ENCODE data around the gene SMAD2. TPM values are rescaled to one million over a fixed set of nuclear protein-coding genes. Genes with fewer than 3 reads are reported as not detected.

The SMAD2 gene
- total RNA-seq, 1 experiment from 2014 or later = 163 TPM

DNA sequence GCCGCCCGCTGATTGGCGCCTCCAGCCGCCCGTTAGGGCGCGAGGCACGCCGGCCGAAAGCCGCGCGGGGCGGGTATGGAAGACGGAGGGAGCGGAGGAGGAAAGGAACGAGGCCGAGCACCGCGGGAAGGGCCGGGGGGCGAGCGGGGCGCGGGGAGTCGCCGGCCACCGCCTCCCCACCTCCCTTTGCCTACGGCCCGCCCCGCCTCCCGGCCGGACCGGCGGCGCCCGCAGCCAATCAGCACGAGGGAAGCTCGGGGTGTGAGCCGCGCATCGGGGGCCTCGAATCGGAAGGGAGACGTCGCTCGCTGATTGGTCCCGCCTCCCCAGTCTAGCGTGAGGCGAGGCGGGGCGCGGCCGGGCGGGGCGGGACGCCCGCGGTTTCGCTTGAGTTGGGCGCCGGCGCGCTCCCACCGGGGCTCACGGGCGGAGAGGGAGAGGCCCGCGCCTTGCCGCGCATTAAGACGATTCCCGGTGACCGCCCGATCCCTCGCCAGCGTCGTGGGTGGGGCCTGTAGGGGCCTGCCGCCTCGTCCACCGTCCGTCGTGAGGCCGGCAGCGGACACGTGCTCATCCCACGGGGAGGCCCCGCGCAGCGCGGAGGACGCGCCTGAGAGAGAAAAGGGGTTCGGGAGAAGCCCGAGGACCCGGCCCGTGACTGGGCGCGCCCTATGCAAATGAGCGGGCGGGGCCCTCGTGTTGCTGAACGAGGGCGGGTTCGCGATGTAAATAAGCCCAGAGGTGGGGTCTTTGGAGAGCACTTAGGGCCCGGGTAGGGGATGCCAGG lies 665 bp upstream of the SMAD2 start:
- peak overlapping the region; percentile 64 for H3K4me2 ChIP-seq (ENCODE audit: low read depth, low read length, poor library complexity, severe bottlenecking)
- no peaks in the 10 kb centered on the region for H3K27me3 ChIP-seq (ENCODE audit: low read length)
- H3K9ac ChIP-seq (ENCODE audit: low read length) = peak overlapping the region; percentile 93
- peaks cover 29% of the 10 kb centered on the region; the same call in 1 of the 2 replicates for H4K20me1 ChIP-seq (ENCODE audit: insufficient read depth, low read depth, low read length)
- no peaks in the 10 kb centered on the region for H3K9me3 ChIP-seq (ENCODE audit: low read length)
- peak; percentile 99 for DNase-seq
- H3K9me2 ChIP-seq (replicated peaks; ENCODE audit: insufficient read depth, low read length) = no peaks in the 10 kb centered on the region
- H3K79me2 ChIP-seq (ENCODE audit: low read length) = peaks cover 42% of the 10 kb centered on the region
- no peaks in the 10 kb centered on the region for H3K36me3 ChIP-seq (ENCODE audit: insufficient read depth, low read length)
- H2AFZ ChIP-seq (ENCODE audit: low read length) = peak overlapping the region; percentile 3; the same call in 1 of the 2 replicates
- peak overlapping the region; percentile 66 for H3K4me3 ChIP-seq (ENCODE audit: low read length)
- peak overlapping the region; percentile 89 for H3K27ac ChIP-seq (ENCODE audit: low read length)
- H3K4me1 ChIP-seq (ENCODE audit: low read length) = peaks cover 59% of the 10 kb centered on the region

DNA sequence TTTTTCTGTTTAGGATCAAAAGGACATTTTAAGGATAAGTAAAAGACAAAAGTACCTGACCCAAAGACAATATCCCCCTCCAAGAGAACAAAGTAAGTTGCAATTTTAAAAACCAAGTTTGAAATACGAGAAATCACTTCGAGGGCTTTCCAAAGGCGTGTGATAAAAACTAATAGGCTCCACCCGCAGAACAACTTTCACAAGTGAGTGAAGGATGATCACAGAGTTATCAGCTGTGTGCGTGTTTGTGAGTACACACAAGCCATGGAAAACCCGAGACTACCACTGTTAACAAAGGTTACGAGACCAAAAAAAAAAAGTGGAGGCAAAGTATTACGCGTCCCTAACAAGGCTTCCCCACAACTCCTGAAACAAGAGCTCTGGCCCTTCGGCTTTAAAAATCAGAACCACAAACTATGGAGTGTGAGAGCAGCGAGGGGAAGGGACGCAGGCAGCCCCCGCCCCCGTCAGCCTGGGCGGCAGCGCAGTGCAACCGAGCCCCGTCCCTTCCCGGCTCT lies 719 bp downstream of the SMAD2 start:
- no peak overlapping the region for H2AFZ ChIP-seq (ENCODE audit: low read length)

DNA sequence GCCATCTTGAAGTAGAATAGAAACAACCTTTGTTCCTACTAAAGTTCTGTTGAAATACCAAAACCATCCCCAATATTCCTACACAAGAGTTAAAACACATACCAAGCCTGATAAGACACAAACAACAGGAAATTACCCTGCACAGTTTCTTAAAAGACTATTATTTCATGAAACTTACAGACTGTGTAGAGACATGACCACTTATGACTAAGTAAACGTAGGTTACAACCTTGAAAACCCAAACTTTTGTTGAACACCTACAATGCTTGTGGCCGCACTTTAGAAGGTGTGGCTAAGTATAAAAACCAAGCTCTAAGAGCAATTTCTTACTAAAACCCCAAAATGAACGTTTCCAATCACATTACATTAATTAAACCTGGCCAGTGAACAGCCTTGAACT lies 2.0 kb downstream of the SMAD2 start:
- no peaks in the 10 kb centered on the region for H3K36me3 ChIP-seq (ENCODE audit: insufficient read depth, low read length)
- H4K20me1 ChIP-seq (ENCODE audit: insufficient read depth, low read depth, low read length) = peaks cover 49% of the 10 kb centered on the region
- no peaks in the 10 kb centered on the region for H3K27me3 ChIP-seq (ENCODE audit: low read length)
- peaks cover 68% of the 10 kb centered on the region for H3K79me2 ChIP-seq (ENCODE audit: low read length)
- H3K4me3 ChIP-seq (ENCODE audit: low read length) = peak overlapping the region; percentile 94
- no peaks in the 10 kb centered on the region for H3K9me3 ChIP-seq (ENCODE audit: low read length)
- H3K4me2 ChIP-seq (ENCODE audit: low read depth, low read length, poor library complexity, severe bottlenecking) = peak overlapping the region; percentile 96
- no peaks in the 10 kb centered on the region for H3K9me2 ChIP-seq (replicated peaks; ENCODE audit: insufficient read depth, low read length)
- H3K9ac ChIP-seq (ENCODE audit: low read length) = peak overlapping the region; percentile 93
- peak overlapping the region; percentile 89 for H3K27ac ChIP-seq (ENCODE audit: low read length)
- no peak overlapping the region for H2AFZ ChIP-seq (ENCODE audit: low read length)
- peaks cover 78% of the 10 kb centered on the region for H3K4me1 ChIP-seq (ENCODE audit: low read length)
- DNase-seq = no peak

More for the DNA sequence above, 719 bp downstream of the SMAD2 start:
- H3K27me3 ChIP-seq (ENCODE audit: low read length) = no peaks in the 10 kb centered on the region
- peak overlapping the region; percentile 93 for H3K9ac ChIP-seq (ENCODE audit: low read length)
- no peaks in the 10 kb centered on the region for H3K36me3 ChIP-seq (ENCODE audit: insufficient read depth, low read length)
- peaks cover 56% of the 10 kb centered on the region for H3K79me2 ChIP-seq (ENCODE audit: low read length)
- H3K4me3 ChIP-seq (ENCODE audit: low read length) = peak overlapping the region; percentile 94
- peaks cover 43% of the 10 kb centered on the region for H4K20me1 ChIP-seq (ENCODE audit: insufficient read depth, low read depth, low read length)
- peaks cover 73% of the 10 kb centered on the region for H3K4me1 ChIP-seq (ENCODE audit: low read length)
- no peaks in the 10 kb centered on the region for H3K9me3 ChIP-seq (ENCODE audit: low read length)
- peak overlapping the region; percentile 89 for H3K27ac ChIP-seq (ENCODE audit: low read length)
- no peaks in the 10 kb centered on the region for H3K9me2 ChIP-seq (replicated peaks; ENCODE audit: insufficient read depth, low read length)
- DNase-seq = no peak
- peak overlapping the region; percentile 96 for H3K4me2 ChIP-seq (ENCODE audit: low read depth, low read length, poor library complexity, severe bottlenecking)

- Histone ChIP-seq H3K36me3 (ENCODE audit: insufficient read depth, low read length) (peaks cover 9% of the 10 kb centered on the region), H4K20me1 (ENCODE audit: insufficient read depth, low read depth, low read length) (peaks cover 71% of the 10 kb centered on the region), H3K4me1 (ENCODE audit: low read length) (peaks cover 77% of the 10 kb centered on the region), H2AFZ (ENCODE audit: low read length) (no peak overlapping the region), H3K79me2 (ENCODE audit: low read length) (peaks cover 90% of the 10 kb centered on the region), H3K4me2 (ENCODE audit: low read depth, low read length, poor library complexity, severe bottlenecking) (peak overlapping the region; percentile 40), H3K4me3 (ENCODE audit: low read length) (no peak overlapping the region), H3K9me3 (ENCODE audit: low read length) (no peaks in the 10 kb centered on the region), H3K9me2 (replicated peaks; ENCODE audit: insufficient read depth, low read length) (no peaks in the 10 kb centered on the region), H3K27me3 (ENCODE audit: low read length) (no peaks in the 10 kb centered on the region), H3K9ac (ENCODE audit: low read length) (no peak overlapping the region), H3K27ac (ENCODE audit: low read length) (peak overlapping the region; percentile 19)
- DNase-seq = no peak
These were observed 4.2 kb downstream of the SMAD2 start for GRCh38 chr18:47926101-47926850.

GRCh38 chr18:47919916-47920315 lies 10.5 kb downstream of the SMAD2 start:
- Histone ChIP-seq H3K79me2 (ENCODE audit: low read length) (peaks cover 100% of the 10 kb centered on the region), H3K4me1 (ENCODE audit: low read length) (peaks cover 84% of the 10 kb centered on the region), H3K9ac (ENCODE audit: low read length) (no peak overlapping the region), H3K4me3 (ENCODE audit: low read length) (no peak overlapping the region), H2AFZ (ENCODE audit: low read length) (no peak overlapping the region), H3K4me2 (ENCODE audit: low read depth, low read length, poor library complexity, severe bottlenecking) (no peak overlapping the region), H3K27me3 (ENCODE audit: low read length) (no peaks in the 10 kb centered on the region), H4K20me1 (ENCODE audit: insufficient read depth, low read depth, low read length) (peaks cover 57% of the 10 kb centered on the region), H3K9me2 (replicated peaks; ENCODE audit: insufficient read depth, low read length) (no peaks in the 10 kb centered on the region), H3K9me3 (ENCODE audit: low read length) (no peaks in the 10 kb centered on the region), H3K27ac (ENCODE audit: low read length) (no peak overlapping the region), H3K36me3 (ENCODE audit: insufficient read depth, low read length) (peaks cover 31% of the 10 kb centered on the region)
- DNase-seq = no peak

DNA sequence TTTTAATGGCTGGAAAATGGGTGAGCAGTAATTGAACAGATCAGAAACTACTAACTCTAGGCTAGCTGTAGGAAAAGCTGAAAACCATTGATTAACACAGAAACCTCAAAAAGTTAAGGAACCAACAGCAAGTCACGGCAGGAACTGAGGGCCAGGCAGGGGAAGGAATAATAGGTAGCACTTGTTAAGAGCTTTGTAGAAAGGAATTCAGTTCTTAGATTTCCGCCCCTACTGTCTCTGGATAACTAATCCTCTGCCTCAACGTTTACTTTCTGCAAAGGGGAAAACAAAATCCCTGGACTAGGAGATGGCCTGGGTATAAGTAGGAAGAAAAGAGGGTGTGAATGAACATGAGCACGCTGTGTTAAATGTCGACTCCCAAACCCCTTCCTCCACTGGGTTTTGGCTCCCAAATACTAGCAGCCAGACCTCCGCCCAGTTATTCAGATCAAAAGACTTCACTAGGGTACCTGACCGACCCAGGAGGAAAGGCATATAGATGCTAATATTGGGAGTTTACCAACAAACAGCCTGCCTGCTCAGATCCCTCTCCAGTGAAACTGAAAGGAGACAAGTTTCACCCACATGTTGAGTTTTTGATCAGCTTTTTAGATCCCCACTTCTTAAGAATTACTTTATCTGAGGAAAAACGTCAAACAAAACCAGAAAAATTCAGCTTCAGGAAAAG lies 12.4 kb downstream of the SMAD2 start:
- H3K27ac ChIP-seq (ENCODE audit: low read length) = peak overlapping the region; percentile 24; the same call in 1 of the 2 replicates
- no peak overlapping the region for H2AFZ ChIP-seq (ENCODE audit: low read length)
- H3K4me2 ChIP-seq (ENCODE audit: low read depth, low read length, poor library complexity, severe bottlenecking) = no peak overlapping the region
- H3K36me3 ChIP-seq (ENCODE audit: insufficient read depth, low read length) = peaks cover 44% of the 10 kb centered on the region
- peaks cover 47% of the 10 kb centered on the region for H4K20me1 ChIP-seq (ENCODE audit: insufficient read depth, low read depth, low read length)
- H3K9ac ChIP-seq (ENCODE audit: low read length) = no peak overlapping the region
- no peaks in the 10 kb centered on the region for H3K27me3 ChIP-seq (ENCODE audit: low read length)
- H3K9me3 ChIP-seq (ENCODE audit: low read length) = no peaks in the 10 kb centered on the region
- H3K4me3 ChIP-seq (ENCODE audit: low read length) = no peak overlapping the region
- no peaks in the 10 kb centered on the region for H3K9me2 ChIP-seq (replicated peaks; ENCODE audit: insufficient read depth, low read length)
- DNase-seq = no peak
- peaks cover 86% of the 10 kb centered on the region for H3K4me1 ChIP-seq (ENCODE audit: low read length)
- peaks cover 100% of the 10 kb centered on the region for H3K79me2 ChIP-seq (ENCODE audit: low read length)

- peaks cover 79% of the 10 kb centered on the region for H3K4me1 ChIP-seq (ENCODE audit: low read length)
These were observed 14.5 kb downstream of the SMAD2 start for GRCh38 chr18:47915930-47916329.

More at GRCh38 chr18:47915930-47916329, 14.5 kb downstream of the SMAD2 start:
- Histone ChIP-seq H3K9me3 (ENCODE audit: low read length) (no peaks in the 10 kb centered on the region), H3K4me3 (ENCODE audit: low read length) (no peak overlapping the region), H2AFZ (ENCODE audit: low read length) (no peak overlapping the region), H3K27me3 (ENCODE audit: low read length) (no peaks in the 10 kb centered on the region), H3K4me2 (ENCODE audit: low read depth, low read length, poor library complexity, severe bottlenecking) (no peak overlapping the region), H3K9me2 (replicated peaks; ENCODE audit: insufficient read depth, low read length) (no peaks in the 10 kb centered on the region), H3K79me2 (ENCODE audit: low read length) (peaks cover 100% of the 10 kb centered on the region), H3K9ac (ENCODE audit: low read length) (no peak overlapping the region), H3K36me3 (ENCODE audit: insufficient read depth, low read length) (peaks cover 48% of the 10 kb centered on the region), H3K27ac (ENCODE audit: low read length) (no peak overlapping the region), H4K20me1 (ENCODE audit: insufficient read depth, low read depth, low read length) (peaks cover 39% of the 10 kb centered on the region)
- DNase-seq = no peak

All from Karpas-422 (cell line).